Measurements from ENCODE around the gene AFP. TPM values are rescaled to one million over a fixed set of nuclear protein-coding genes. Genes with fewer than 3 reads are reported as not detected.

Gene AFP
- total RNA-seq, 4 donors from 2014 or later: not detected

- no peak for DNase-seq (ENCODE audit: low spot score in 2 of 2)
- 72% methylated on average over 5 of the region's 5 CpGs for WGBS, 2 donors
- no peaks in the 10 kb centered on the region for H3K9me3 ChIP-seq
- TF ChIP-seq, protein P1, sequence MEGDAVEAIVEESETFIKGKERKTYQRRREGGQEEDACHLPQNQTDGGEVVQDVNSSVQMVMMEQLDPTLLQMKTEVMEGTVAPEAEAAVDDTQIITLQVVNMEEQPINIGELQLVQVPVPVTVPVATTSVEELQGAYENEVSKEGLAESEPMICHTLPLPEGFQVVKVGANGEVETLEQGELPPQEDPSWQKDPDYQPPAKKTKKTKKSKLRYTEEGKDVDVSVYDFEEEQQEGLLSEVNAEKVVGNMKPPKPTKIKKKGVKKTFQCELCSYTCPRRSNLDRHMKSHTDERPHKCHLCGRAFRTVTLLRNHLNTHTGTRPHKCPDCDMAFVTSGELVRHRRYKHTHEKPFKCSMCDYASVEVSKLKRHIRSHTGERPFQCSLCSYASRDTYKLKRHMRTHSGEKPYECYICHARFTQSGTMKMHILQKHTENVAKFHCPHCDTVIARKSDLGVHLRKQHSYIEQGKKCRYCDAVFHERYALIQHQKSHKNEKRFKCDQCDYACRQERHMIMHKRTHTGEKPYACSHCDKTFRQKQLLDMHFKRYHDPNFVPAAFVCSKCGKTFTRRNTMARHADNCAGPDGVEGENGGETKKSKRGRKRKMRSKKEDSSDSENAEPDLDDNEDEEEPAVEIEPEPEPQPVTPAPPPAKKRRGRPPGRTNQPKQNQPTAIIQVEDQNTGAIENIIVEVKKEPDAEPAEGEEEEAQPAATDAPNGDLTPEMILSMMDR (IDR thresholded peaks at IDR 0.05): no peak
- no peak for TF ChIP-seq POLR2A (IDR thresholded peaks at IDR 0.05)
- no peak for TF ChIP-seq EP300 (IDR thresholded peaks at IDR 0.05)
- no peaks in the 10 kb centered on the region for H3K4me1 ChIP-seq
- no peaks in the 10 kb centered on the region for H3K36me3 ChIP-seq
- H3K27me3 ChIP-seq: no peaks in the 10 kb centered on the region
- no peak overlapping the region for H3K27ac ChIP-seq
- H3K4me3 ChIP-seq: no peak overlapping the region
These were observed 6.3 kb downstream of the AFP start for GRCh38 chr4:73442275-73442674.

GRCh38 chr4:73443224-73443623 is 7.2 kb downstream of the AFP start:
- H3K9me3 ChIP-seq: no peaks in the 10 kb centered on the region
- no peak overlapping the region for H3K27ac ChIP-seq
- no peaks in the 10 kb centered on the region for H3K36me3 ChIP-seq
- H3K4me3 ChIP-seq: no peak overlapping the region
- no peak for DNase-seq (ENCODE audit: low spot score in 2 of 2)
- TF ChIP-seq POLR2A (IDR thresholded peaks at IDR 0.05): no peak
- TF ChIP-seq EP300 (IDR thresholded peaks at IDR 0.05): no peak
- TF ChIP-seq, protein P1 (IDR thresholded peaks at IDR 0.05): no peak
- no peaks in the 10 kb centered on the region for H3K27me3 ChIP-seq
- no peaks in the 10 kb centered on the region for H3K4me1 ChIP-seq
- WGBS, 2 donors: 58 to 60% methylated on average over 3 of the region's 3 CpGs

GRCh38 chr4:73445383-73446335 is 9.6 kb downstream of the AFP start:
- Histone ChIP-seq H3K9me3 (no peaks in the 10 kb centered on the region), H3K27ac (no peak overlapping the region), H3K4me1 (peaks cover 0 to under 1% (median 0%) of the 10 kb centered on the region in 4 donors), H3K36me3 (no peaks in the 10 kb centered on the region), H3K4me3 (no peak overlapping the region), H3K27me3 (no peaks in the 10 kb centered on the region)
- TF ChIP-seq, protein P1 (IDR thresholded peaks at IDR 0.05): no peak
- TF ChIP-seq EP300 (IDR thresholded peaks at IDR 0.05): no peak
- no peak for TF ChIP-seq POLR2A (IDR thresholded peaks at IDR 0.05)
- DNase-seq (ENCODE audit: low spot score in 2 of 2): no peak
- WGBS, 2 donors: 76 to 80% methylated on average over 7 of the region's 7 CpGs

GRCh38 chr4:73446336-73446938 is 10.4 kb downstream of the AFP start:
- H3K4me3 ChIP-seq: no peak overlapping the region
- WGBS, 2 donors: 11 to 17% methylated on average over 4 of the region's 4 CpGs
- peaks cover 0 to 8% (median 0%) of the 10 kb centered on the region in 4 donors for H3K4me1 ChIP-seq
- DNase-seq (ENCODE audit: low spot score in 2 of 2): peak in 1 of 2 donors; percentile 16
- no peak overlapping the region for H3K27ac ChIP-seq
- H3K9me3 ChIP-seq: no peaks in the 10 kb centered on the region
- H3K27me3 ChIP-seq: no peaks in the 10 kb centered on the region
- H3K36me3 ChIP-seq: no peaks in the 10 kb centered on the region
- no peak for TF ChIP-seq EP300 (IDR thresholded peaks at IDR 0.05)
- TF ChIP-seq, protein P1 (IDR thresholded peaks at IDR 0.05): peak; percentile 27 to 45 (median 42)

- DNase-seq (ENCODE audit: low spot score in 2 of 2): no peak
- WGBS, 2 donors: 84% methylated on average over 4 of the region's 4 CpGs
- no peak for TF ChIP-seq EP300 (IDR thresholded peaks at IDR 0.05)
- H3K9me3 ChIP-seq: no peaks in the 10 kb centered on the region
- no peaks in the 10 kb centered on the region for H3K36me3 ChIP-seq
- H3K4me3 ChIP-seq: no peak overlapping the region
- no peaks in the 10 kb centered on the region for H3K27me3 ChIP-seq
- peaks cover 0 to 8% (median 0%) of the 10 kb centered on the region in 4 donors for H3K4me1 ChIP-seq
- no peak overlapping the region for H3K27ac ChIP-seq
These were observed 11.7 kb downstream of the AFP start for GRCh38 chr4:73447671-73448070.
